Measurements from ENCODE around the gene DHX40.
"Not testable (repeated sequence)": the region's sequence is repeated elsewhere in the genome, so short reads cannot be mapped to it uniquely, and the experiment has no call there.

DHX40 gene

GRCh38 chr17:59542960-59543635 is 22.3 kb upstream of the DHX40 start:
- no peak for TF ChIP-seq CTCF (IDR thresholded peaks at IDR 0.05; ENCODE audit: poor library complexity, severe bottlenecking)
- no peak overlapping the region for H3K4me3 ChIP-seq (ENCODE audit: severe bottlenecking)
- ATAC-seq (ENCODE audit: low read depth) (no peak), DNase-seq (ENCODE audit: low spot score) (no peak)
- no peaks in the 10 kb centered on the region for H3K4me1 ChIP-seq (ENCODE audit: insufficient read depth, poor library complexity, severe bottlenecking)
- H3K27ac ChIP-seq (ENCODE audit: poor library complexity, severe bottlenecking), result no peak overlapping the region
- H3K9me3 ChIP-seq (ENCODE audit: severe bottlenecking), result no peaks in the 10 kb centered on the region
- H3K36me3 ChIP-seq (ENCODE audit: low read depth), result no peaks in the 10 kb centered on the region
- H3K27me3 ChIP-seq (ENCODE audit: insufficient read depth, poor library complexity, severe bottlenecking), result peaks cover 6% of the 10 kb centered on the region

- Histone ChIP-seq H3K36me3 (ENCODE audit: low read depth) (no peaks in the 10 kb centered on the region), H3K4me1 (ENCODE audit: insufficient read depth, poor library complexity, severe bottlenecking) (no peaks in the 10 kb centered on the region), H3K9me3 (ENCODE audit: severe bottlenecking) (no peaks in the 10 kb centered on the region), H3K4me3 (ENCODE audit: severe bottlenecking) (no peak overlapping the region), H3K27ac (ENCODE audit: poor library complexity, severe bottlenecking) (no peak overlapping the region), H3K27me3 (ENCODE audit: insufficient read depth, poor library complexity, severe bottlenecking) (peaks cover 3% of the 10 kb centered on the region)
- ATAC-seq (ENCODE audit: low read depth) (no peak), DNase-seq (ENCODE audit: low spot score) (no peak)
- TF ChIP-seq CTCF (IDR thresholded peaks at IDR 0.05; ENCODE audit: poor library complexity, severe bottlenecking), result no peak
These were observed 19.5 kb upstream of the DHX40 start for GRCh38 chr17:59545942-59546341.

- Histone ChIP-seq H3K4me3 (ENCODE audit: severe bottlenecking) (no peak overlapping the region), H3K36me3 (ENCODE audit: low read depth) (no peaks in the 10 kb centered on the region), H3K27ac (ENCODE audit: poor library complexity, severe bottlenecking) (no peak overlapping the region), H3K9me3 (ENCODE audit: severe bottlenecking) (no peaks in the 10 kb centered on the region), H3K27me3 (ENCODE audit: insufficient read depth, poor library complexity, severe bottlenecking) (no peaks in the 10 kb centered on the region), H3K4me1 (ENCODE audit: insufficient read depth, poor library complexity, severe bottlenecking) (no peaks in the 10 kb centered on the region)
- ATAC-seq (ENCODE audit: low read depth) (no peak), DNase-seq (ENCODE audit: low spot score) (no peak)
- TF ChIP-seq CTCF (IDR thresholded peaks at IDR 0.05; ENCODE audit: poor library complexity, severe bottlenecking), result no peak
These were observed 18.1 kb upstream of the DHX40 start for GRCh38 chr17:59547131-59547915.

GRCh38 chr17:59548985-59549384 is 16.4 kb upstream of the DHX40 start:
- H3K27ac ChIP-seq (ENCODE audit: poor library complexity, severe bottlenecking); ATAC-seq (ENCODE audit: low read depth); DNase-seq (ENCODE audit: low spot score); H3K4me3 ChIP-seq (ENCODE audit: severe bottlenecking); H3K36me3 ChIP-seq (ENCODE audit: low read depth); H3K27me3 ChIP-seq (ENCODE audit: insufficient read depth, poor library complexity, severe bottlenecking); H3K9me3 ChIP-seq (ENCODE audit: severe bottlenecking); H3K4me1 ChIP-seq (ENCODE audit: insufficient read depth, poor library complexity, severe bottlenecking): not testable (repeated sequence)

- Histone ChIP-seq H3K9me3 (ENCODE audit: severe bottlenecking) (peaks cover 2% of the 10 kb centered on the region), H3K36me3 (ENCODE audit: low read depth) (no peaks in the 10 kb centered on the region), H3K27me3 (ENCODE audit: insufficient read depth, poor library complexity, severe bottlenecking) (no peaks in the 10 kb centered on the region), H3K4me3 (ENCODE audit: severe bottlenecking) (no peak overlapping the region), H3K27ac (ENCODE audit: poor library complexity, severe bottlenecking) (no peak overlapping the region), H3K4me1 (ENCODE audit: insufficient read depth, poor library complexity, severe bottlenecking) (no peaks in the 10 kb centered on the region)
- no peak for DNase-seq (ENCODE audit: low spot score)
- TF ChIP-seq CTCF (IDR thresholded peaks at IDR 0.05; ENCODE audit: poor library complexity, severe bottlenecking), result no peak
- no peak for ATAC-seq (ENCODE audit: low read depth)
These were observed 14.7 kb upstream of the DHX40 start for GRCh38 chr17:59550703-59551102.
